NCI-H2107 (cell line): ENCODE measurements around the gene KHDRBS1.
"Not testable (repeated sequence)": the region's sequence is repeated elsewhere in the genome, so short reads cannot be mapped to it uniquely, and the experiment has no call there.

Experiments
- DNase-seq: peaks from one replicate; lab custom pipeline; 2025; lab: John Stamatoyannopoulos, UW

The KHDRBS1 gene

DNA sequence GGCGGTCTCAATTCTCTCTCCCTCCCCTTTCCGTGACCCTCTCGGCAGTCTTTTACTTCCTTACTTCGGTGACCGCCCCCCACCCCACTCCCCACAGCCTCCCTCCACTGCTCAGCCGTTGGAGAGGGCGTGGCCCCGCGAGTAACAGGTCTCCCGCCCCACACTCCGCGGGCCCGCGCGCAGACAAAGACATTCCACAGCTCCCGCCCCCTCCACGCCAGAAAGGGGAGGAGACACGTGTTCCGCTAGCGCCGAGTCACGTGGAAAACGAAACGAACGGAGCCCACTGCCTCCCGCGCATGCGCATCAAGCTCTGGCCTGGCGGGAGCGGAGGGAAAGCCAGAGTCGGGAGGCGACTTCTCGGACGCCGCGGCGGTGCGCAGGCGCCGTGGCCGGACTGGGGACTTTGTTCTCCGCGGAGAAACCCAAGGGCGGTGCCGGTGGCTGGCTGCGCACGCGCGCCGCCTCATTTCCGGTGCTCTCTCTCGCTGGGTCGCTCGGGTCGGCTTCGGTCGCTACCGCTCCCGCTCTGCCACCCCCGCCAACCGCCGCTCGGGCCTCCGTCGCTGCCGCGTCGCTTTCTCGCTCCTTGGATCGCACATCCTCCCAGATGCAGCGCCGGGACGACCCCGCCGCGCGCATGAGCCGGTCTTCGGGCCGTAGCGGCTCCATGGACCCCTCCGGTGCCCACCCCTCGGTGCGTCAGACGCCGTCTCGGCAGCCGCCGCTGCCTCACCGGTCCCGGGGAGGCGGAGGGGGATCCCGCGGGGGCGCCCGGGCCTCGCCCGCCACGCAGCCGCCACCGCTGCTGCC, at the start of gene KHDRBS1:
Gene KHDRBS1 (plus strand): TSS at position 483 of the 813 bp plus-strand sequence. CDS start 128 bp downstream, at position 611.
- DNase-seq = peak; percentile 99

DNA sequence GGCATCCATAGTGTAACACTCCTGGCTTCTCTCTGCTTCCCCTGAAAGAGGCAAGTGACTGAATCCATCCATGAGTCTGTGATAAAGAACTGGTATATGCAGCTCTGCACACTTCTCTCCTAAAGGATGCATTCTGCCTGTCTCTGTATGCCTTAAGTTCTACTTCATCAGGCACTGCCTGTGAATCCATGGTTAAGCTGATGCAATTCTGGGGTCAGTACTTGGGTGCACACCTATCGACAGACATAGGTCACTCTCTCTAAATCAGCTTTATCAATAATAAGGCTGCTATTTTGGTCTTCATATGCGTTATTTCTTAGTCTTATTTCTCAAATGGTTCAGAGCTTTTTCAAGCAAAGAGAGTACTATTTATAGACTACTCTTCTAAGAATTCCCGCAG, 42.8 kb upstream of the KHDRBS1 start:
- no peak for DNase-seq

- no peak for DNase-seq
Measured at GRCh38 chr1:31976401-31976800, 37.3 kb upstream of the KHDRBS1 start.

DNA sequence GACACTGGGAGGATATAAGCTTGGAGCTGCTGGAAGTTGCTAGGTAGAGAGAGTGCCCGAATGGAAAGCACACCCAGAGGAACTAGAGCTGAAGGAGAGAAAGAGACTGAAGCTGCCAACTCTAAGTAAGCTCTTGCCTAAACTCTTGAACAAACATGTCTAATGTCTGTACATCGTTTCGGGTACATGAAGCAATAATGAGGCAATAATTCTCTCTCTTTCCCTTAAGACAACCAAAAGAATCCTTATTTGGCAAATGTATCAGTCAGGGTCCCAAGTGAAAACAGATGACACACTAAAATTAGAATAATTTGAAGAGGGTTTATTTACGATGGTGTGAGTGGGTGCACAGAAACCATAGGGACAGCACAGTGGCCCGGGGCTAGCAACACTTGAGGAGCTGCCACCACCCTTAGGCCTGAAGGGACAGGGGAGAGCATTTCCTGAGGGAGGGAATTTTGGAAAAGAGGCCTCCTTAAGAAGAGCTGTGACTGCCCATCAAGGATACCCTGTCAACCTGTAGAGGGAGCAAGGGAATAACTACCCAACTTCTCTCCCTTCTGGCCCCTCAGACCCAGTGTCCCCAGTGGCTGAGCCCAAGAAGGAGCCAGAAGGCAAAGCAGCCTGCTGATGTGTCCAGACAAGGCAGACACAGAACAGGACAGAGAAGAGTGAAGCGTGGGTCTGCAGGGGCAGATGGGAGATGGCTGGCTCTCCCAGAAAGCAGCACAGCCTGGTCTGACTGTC, 36.1 kb upstream of the KHDRBS1 start:
- no peak for DNase-seq

GRCh38 chr1:31978843-31979400, 34.7 kb upstream of the KHDRBS1 start:
- DNase-seq = no peak

DNA sequence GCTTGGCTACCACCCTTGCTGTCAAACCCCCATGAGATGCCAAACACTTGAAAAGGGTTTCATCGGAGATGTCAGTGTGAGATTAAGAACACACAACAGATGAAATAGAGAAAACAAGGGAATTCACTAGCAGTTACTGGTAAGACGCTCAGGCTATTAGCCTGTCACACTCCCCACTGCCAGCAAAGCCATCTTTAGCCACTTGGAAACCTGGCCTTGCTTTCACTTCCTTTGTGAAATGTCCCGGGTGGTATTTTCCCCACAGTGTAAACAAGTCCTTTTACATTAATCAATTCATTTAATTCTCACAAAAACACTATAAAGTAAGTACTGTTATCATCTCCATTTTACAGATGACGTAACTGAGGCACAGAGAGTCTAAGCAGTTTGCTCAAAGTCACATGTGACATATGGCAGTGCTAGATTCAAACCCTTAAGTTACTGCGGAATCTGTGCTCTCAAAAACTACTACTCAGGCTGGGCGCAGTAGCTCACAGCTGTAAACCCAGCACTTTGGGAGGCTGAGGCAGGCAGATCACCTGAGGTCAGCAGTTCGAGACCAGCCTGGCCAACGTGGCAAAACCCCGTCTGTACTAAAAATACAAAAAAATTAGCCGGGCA, 32.7 kb upstream of the KHDRBS1 start:
- DNase-seq = no peak

GRCh38 chr1:31981456-31981839, 32.2 kb upstream of the KHDRBS1 start:
- no peak for DNase-seq

DNA sequence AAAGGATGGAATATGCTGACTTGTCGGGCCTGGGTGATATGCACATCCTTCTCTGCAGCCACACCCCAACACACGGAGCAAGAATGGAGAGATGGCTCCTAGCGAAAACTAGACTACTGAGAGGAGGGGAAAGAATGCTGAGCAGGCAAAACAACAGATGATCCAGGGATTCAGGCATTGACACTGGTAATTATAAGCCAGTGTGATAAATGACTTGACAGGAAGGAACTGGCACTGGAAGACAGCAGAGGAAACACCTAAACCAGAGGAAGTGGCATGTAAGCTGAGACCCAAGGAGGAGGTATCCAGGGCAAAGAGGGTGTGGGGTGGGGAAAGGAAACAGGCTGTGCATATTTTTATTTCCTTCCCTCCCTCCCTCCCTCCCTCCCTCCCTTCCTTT, 31.7 kb upstream of the KHDRBS1 start:
- no peak for DNase-seq

GRCh38 chr1:31984419-31985347, 29.0 kb upstream of the KHDRBS1 start:
- no peak for DNase-seq

DNA sequence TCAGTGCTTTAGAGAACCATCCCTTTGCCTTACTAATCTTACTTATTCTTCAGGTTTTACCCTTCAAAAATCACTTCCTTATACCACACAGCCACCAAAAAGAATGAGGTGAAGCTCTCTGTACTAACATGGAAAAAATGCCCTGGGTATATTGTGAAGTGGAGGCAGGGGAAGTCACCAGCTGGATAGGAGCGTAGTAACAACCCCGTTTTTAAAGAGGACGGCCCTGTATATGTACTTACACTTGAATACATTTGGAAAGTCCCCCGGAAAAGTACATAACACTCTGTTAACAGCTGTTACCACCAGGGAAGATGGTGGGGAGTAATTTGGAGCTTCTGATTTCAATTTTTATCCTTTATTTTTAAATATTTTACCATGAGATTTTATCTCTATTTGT, 28.2 kb upstream of the KHDRBS1 start:
- peak; percentile 12 for DNase-seq

GRCh38 chr1:31987135-31987619, 26.5 kb upstream of the KHDRBS1 start:
- peak; percentile 17 for DNase-seq

- DNase-seq = no peak
Measured at GRCh38 chr1:31989964-31990363, 23.7 kb upstream of the KHDRBS1 start.

DNA sequence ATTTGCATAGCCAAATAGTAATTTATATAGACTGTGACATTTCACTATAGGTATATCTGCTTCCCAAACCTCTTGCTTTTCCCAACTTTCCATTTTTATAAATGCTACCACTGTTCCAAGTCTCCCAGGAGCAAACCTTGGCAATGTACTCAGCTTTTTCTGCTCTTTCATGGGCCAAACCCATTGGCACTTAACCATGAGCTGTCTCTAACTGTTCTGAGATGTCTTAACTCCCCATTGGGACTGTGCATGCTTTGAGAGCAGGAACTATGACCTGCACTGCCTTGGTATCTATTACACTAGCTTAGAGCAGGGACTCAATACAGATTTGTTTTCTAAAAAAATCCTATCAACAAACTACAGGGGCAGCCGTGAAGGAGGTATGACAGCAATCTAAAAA, 22.5 kb upstream of the KHDRBS1 start:
- no peak for DNase-seq

DNA sequence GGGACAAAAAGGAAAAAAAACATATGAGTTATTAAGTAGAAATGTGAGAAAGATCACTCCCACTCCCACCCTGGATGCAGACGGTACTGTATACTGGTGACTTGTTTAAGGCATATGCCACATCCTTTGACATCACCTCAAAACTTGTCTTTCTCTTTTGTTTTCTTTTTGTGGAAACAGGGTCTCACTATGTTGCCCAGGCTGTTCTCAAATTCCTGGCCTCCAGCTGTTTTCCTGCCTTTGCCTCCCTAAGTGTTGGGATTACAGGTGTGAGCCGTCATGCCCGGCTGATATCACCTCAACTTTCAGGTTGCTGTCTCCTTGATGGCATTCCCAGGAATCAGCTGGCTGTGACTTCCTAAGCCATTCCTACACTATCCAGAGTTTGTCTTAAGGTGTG, 18.4 kb upstream of the KHDRBS1 start:
- no peak for DNase-seq

GRCh38 chr1:31996121-31996520, 17.5 kb upstream of the KHDRBS1 start:
- not testable (repeated sequence) for DNase-seq

- no peak for DNase-seq
Measured at GRCh38 chr1:32001863-32002262, 11.8 kb upstream of the KHDRBS1 start.

GRCh38 chr1:32002285-32002684, 11.4 kb upstream of the KHDRBS1 start:
- not testable (repeated sequence) for DNase-seq

- DNase-seq = no peak
Measured at GRCh38 chr1:32005522-32005921, 8.1 kb upstream of the KHDRBS1 start.

DNA sequence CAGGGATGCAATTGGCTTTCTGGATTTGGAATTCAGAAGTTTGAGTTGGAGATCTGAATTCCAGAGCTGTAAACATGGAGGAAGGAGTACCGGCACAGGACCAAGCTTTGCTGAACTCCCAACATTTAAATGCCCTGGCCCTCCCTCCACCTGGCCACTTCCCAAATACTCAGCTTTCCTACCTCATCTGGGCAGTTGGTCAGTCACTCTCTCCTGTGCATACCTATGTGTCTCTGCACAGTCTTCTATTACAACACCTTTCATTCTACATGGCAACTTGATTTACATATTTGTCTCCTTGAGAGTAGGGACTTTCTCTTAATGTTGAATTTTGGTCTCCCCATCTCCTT, 6.1 kb upstream of the KHDRBS1 start:
- no peak for DNase-seq

DNA sequence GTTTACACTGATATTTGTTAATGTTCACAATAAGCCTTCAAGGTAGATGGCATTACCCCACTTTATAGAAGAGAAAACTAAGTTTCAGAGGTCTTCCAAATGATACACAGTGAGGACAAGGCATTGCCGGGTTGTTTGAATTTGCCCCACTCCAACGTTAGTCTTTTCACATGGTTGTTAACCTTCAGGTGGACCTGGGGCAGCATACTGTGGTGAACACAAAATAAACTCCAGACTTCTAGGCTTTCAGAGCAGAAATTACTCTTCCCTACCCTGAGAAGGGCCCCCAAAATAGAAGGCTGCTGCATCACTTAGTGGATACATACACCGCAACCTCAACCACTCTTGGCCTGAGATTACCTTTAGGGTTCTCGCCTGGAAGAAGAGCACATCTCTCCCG, 3.4 kb upstream of the KHDRBS1 start:
- DNase-seq = no peak

DNA sequence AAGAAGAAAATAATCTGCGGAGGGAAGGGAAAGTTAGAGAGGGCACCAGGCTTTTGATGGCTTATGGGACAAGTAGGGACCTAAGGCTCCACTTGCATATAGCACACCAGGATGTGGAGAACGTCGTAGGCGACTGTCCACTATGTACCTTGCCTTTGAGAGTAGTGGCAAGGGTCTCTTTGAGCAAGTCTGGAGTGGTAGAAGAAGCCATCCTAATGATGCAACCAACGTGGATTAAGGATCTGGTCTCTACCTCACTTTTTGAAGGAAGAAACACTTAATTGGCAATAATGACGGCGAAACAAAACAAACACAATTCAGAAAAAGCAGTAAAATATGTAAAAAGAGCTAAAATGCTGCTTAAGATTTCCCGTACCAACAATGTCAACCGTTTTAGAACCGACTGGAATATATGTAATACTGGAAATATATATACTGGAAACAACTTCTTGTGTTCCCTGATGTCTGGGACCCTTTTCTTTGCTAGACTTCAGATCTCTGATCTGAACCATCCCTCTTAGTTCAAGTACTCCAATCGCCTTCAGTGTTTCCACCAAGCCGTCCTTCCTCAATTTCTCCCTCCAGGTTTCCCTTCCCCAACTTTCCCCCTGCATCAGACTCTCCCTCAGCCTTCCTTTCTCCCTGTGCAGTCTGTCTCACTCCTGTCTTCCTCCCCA, 821 bp upstream of the KHDRBS1 start:
- no peak for DNase-seq
